Fibroblast of skin of left quadriceps (primary cell): ENCODE data around the gene RFNG.

Source experiments
- DNase-seq, 2 experiments: peaks; one replicate each; pipeline ENCODE4 v3.0.0-alpha.2; 2013; ENCODE audit warnings: low read depth in 2 of 2

Gene RFNG

DNA sequence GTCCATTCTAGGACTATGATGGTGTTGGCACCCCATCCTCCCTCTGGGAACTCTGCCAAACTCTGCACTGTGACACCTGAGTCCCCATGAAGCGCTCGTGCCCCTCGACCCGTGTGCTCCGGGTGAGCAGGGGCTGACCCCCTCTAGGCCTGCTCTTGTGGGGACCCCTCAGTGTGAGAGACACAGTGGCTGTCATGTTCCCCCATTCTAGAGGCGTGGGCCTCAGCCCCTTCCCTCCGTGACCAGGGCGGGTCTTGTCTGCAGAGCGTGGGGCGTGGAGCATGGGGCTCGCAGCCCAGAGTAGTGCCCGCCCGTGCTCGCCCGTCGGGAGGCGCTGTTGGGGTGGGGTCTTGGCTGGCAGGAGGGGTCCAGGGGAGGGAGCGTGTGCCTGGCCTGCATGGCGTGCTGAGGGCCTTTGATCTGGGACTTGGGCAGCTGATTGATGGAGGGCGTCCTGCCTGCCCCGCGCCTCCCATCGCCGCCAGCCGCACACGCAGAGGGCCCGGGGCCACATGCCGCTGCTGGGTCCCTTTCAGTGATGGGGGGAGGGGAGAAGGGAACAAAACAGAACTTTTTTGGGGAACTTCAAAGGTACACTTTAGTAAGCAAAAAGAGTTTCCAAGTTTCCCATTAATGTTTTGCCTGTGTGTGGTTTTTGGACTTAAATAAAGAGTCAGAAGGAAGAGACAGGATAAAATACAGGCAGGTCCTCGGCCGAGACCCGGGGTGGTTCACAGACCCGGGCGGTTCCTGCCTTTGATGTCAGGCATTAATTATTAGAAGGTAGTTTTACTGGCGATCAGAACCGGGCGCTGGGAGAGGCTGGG is 51.4 kb downstream of the RFNG start:
- DNase-seq, result no peak

DNA sequence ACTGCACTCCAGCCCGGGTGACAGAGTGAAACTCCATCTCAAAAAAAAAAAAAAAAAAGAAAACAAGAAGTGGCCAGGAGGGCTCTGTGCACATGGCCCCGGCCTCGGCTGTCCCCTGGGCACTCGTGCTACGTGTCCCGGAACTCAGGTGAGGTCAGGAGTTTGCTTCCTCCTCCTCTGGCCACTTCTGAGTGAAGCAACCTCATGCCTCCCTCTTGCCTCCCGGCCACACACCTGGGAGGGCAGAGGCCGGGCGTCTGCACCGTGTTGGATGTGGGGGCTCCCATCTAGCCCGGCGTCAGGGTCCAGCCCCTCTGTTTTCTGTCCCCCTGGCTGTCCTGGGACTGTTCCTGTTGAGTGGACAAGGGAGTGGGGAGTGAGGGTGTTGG is 52.0 kb downstream of the RFNG start:
- no peak for DNase-seq

DNA sequence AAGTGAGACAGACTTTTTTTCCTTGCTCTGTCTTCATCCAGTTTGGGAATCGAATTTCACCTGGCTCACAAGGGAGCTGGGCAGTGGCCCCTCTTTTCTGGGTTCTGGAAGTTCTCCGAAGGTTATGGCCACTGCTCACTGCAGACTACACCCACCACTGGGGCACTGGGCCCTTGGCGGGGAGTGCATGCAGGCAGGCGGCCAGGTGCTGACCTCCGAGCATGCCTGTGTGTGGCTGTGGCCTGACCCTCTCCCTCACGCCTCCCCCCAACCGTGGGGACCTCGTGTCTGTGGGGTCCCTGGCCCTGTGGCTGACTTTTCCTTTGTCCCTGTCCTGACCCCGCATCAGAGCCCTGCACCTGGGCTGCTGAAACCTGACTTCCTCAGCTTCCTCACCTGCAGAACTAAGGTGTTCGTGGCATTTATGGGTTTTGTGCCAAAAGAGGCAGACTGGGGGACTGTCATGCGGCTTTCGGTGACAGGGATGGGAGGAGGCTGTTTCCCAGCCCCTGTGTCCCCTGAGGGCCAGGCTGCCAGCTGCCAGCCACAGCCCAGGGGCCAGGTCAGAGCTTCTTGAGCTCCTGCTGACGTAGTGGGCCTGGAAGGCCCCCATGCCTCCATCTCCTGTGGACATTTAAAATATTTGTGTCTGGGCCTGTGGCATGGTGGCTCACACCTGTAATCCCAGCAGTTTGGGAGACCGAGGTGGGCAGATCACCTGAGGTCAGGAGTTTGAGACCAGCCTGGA is 52.7 kb downstream of the RFNG start:
- no peak for DNase-seq

DNA sequence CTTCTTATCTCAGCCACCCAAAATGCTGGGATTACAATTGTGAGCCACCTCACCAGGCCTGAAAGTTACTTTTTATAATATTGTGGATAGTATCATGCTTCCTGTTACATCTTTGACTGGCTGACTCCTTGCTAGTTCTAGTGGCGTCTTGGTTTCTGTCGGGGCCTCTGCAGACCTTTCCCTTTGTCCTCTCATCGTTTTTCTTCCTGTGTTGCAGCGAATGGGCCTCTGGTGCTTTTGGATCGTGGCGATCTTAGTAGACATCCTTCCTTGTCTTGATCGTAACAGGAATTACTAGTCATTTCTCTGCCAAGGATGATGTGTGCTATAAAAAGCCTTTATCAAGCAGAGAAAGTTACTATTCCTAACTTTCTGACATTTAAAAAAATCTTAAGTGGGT is 53.4 kb downstream of the RFNG start:
- DNase-seq, result no peak
